IPS-15b (cell line): ENCODE data around the gene TAF5L.

ENCODE experiments used
- H3K27me3 ChIP-seq: one replicate; pipeline ENCODE4 v1.6.1; 2013; ENCODE audit warnings: low read length; ENCODE audit not compliant: control insufficient read depth, insufficient read depth
- H3K36me3 ChIP-seq: one replicate; pipeline ENCODE4 v1.6.1; 2013; ENCODE audit warnings: low read length; ENCODE audit not compliant: control insufficient read depth, insufficient read depth
- H3K4me1 ChIP-seq: one replicate; pipeline ENCODE4 v1.6.1; 2013; ENCODE audit warnings: mild to moderate bottlenecking, low read length; ENCODE audit not compliant: control insufficient read depth, insufficient read depth
- H3K4me3 ChIP-seq: one replicate; pipeline ENCODE4 v1.5.1; 2013; ENCODE audit warnings: low read depth, low read length
- H3K9ac ChIP-seq: one replicate; pipeline ENCODE4 v1.6.1; 2013; ENCODE audit warnings: low read depth, mild to moderate bottlenecking, low read length
- H3K9me3 ChIP-seq: one replicate; pipeline ENCODE4 v1.6.1; 2013; ENCODE audit warnings: mild to moderate bottlenecking, low read length; ENCODE audit not compliant: control insufficient read depth, insufficient read depth

The TAF5L gene

GRCh38 chr1:229558460-229559335 lies 67.2 kb downstream of the TAF5L start, which contains the start of gene ABCB10:
Gene ABCB10, minus strand, starts transcription at chr1:229558707. Its CDS starts 55 bp downstream, at chr1:229558652.
- H3K4me3 ChIP-seq: peak within 1 kb of the TSS; percentile 62
- no peaks in the 10 kb centered on the region for H3K9me3 ChIP-seq
- no peaks in the 10 kb centered on the region for H3K27me3 ChIP-seq
- no peaks in the 10 kb centered on the region for H3K36me3 ChIP-seq
- no peak within 1 kb of the TSS for H3K9ac ChIP-seq
- H3K4me1 ChIP-seq: no peaks in the 10 kb centered on the region

GRCh38 chr1:229557913-229558414 lies 68.0 kb downstream of the TAF5L start:
- Histone ChIP-seq H3K9me3 (no peaks in the 10 kb centered on the region), H3K4me3 (peak overlapping the region; percentile 62), H3K4me1 (no peaks in the 10 kb centered on the region), H3K36me3 (no peaks in the 10 kb centered on the region), H3K27me3 (no peaks in the 10 kb centered on the region), H3K9ac (no peak overlapping the region)

- Histone ChIP-seq H3K4me3 (peak overlapping the region; percentile 62), H3K27me3 (no peaks in the 10 kb centered on the region), H3K4me1 (no peaks in the 10 kb centered on the region), H3K9me3 (no peaks in the 10 kb centered on the region), H3K9ac (no peak overlapping the region), H3K36me3 (no peaks in the 10 kb centered on the region)
Observed at GRCh38 chr1:229557200-229557850, 68.6 kb downstream of the TAF5L start.

- Histone ChIP-seq H3K4me1 (no peaks in the 10 kb centered on the region), H3K9ac (no peak overlapping the region), H3K27me3 (no peaks in the 10 kb centered on the region), H3K9me3 (no peaks in the 10 kb centered on the region), H3K4me3 (no peak overlapping the region), H3K36me3 (no peaks in the 10 kb centered on the region)
Observed at GRCh38 chr1:229554886-229555621, 70.9 kb downstream of the TAF5L start.

- no peak overlapping the region for H3K9ac ChIP-seq
- H3K4me1 ChIP-seq: no peaks in the 10 kb centered on the region
- H3K9me3 ChIP-seq: no peaks in the 10 kb centered on the region
- no peak overlapping the region for H3K4me3 ChIP-seq
- H3K36me3 ChIP-seq: no peaks in the 10 kb centered on the region
- no peaks in the 10 kb centered on the region for H3K27me3 ChIP-seq
Observed at GRCh38 chr1:229553621-229554130, 72.2 kb downstream of the TAF5L start.

- Histone ChIP-seq H3K9me3 (no peaks in the 10 kb centered on the region), H3K4me3 (no peak overlapping the region), H3K9ac (no peak overlapping the region), H3K4me1 (no peaks in the 10 kb centered on the region), H3K27me3 (no peaks in the 10 kb centered on the region), H3K36me3 (no peaks in the 10 kb centered on the region)
Observed at GRCh38 chr1:229552732-229553131, 73.2 kb downstream of the TAF5L start.

- Histone ChIP-seq H3K27me3 (no peaks in the 10 kb centered on the region), H3K4me3 (no peak overlapping the region), H3K9me3 (no peaks in the 10 kb centered on the region), H3K9ac (no peak overlapping the region), H3K4me1 (no peaks in the 10 kb centered on the region), H3K36me3 (peaks cover 3% of the 10 kb centered on the region)
Observed at GRCh38 chr1:229550812-229551567, 74.9 kb downstream of the TAF5L start.

- H3K4me3 ChIP-seq: no peak overlapping the region
- H3K36me3 ChIP-seq: peaks cover 3% of the 10 kb centered on the region
- no peak overlapping the region for H3K9ac ChIP-seq
- no peaks in the 10 kb centered on the region for H3K9me3 ChIP-seq
- H3K27me3 ChIP-seq: no peaks in the 10 kb centered on the region
- no peaks in the 10 kb centered on the region for H3K4me1 ChIP-seq
Observed at GRCh38 chr1:229547542-229547941, 78.4 kb downstream of the TAF5L start.

GRCh38 chr1:229544587-229544986 lies 81.3 kb downstream of the TAF5L start:
- no peaks in the 10 kb centered on the region for H3K9me3 ChIP-seq
- peaks cover 3% of the 10 kb centered on the region for H3K36me3 ChIP-seq
- H3K4me3 ChIP-seq: no peak overlapping the region
- no peaks in the 10 kb centered on the region for H3K27me3 ChIP-seq
- no peaks in the 10 kb centered on the region for H3K4me1 ChIP-seq
- no peak overlapping the region for H3K9ac ChIP-seq
